ENCODE measurements around the gene BRD2. TPM values are rescaled to one million over a fixed set of nuclear protein-coding genes. Genes with fewer than 3 reads are reported as not detected.

BRD2 gene
- polyA plus RNA-seq, 2 of the 4 experiments (the other 2 are of a cell fraction), result 92.5 to 153 TPM

DNA sequence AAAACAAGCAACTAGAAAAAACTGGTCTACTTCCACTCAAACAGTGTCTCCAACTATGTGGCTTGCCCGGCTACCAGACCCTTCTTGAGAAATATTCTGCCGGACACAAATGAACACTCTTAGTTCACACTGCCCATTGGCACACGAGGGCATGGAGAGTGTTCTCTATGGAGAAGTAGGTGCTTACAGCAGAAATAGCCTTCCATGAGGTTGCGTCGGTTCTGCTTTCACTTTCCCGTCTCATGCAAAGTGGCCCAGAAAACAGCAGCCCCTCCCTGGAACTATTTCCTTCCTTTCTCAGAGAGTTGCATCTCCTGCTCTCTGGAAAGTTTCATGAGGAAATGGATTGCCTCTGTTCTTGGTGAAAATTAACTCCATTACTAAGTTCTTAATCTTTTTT, 50.5 kb downstream of the BRD2 start:
- no peak for ATAC-seq
- no peak overlapping the region for H3K4me3 ChIP-seq
- ChIA-PET CTCF (interaction anchor here (1.6 to 1.8 kb wide), 2 partner anchors 35 to 143 kb away, joined by 3 to 4 read pairs; no protein-coding TSS in a partner anchor), POLR2A (no interaction called here)
- no peak overlapping the region for H3K4me2 ChIP-seq
- no peaks in the 10 kb centered on the region for H3K4me1 ChIP-seq
- H3K27ac ChIP-seq, result no peak overlapping the region
- TF ChIP-seq CEBPB (IDR thresholded peaks at IDR 0.05), result no peak
- TF ChIP-seq EP300 (IDR thresholded peaks at IDR 0.05), result no peak
- TF ChIP-seq, protein P1, sequence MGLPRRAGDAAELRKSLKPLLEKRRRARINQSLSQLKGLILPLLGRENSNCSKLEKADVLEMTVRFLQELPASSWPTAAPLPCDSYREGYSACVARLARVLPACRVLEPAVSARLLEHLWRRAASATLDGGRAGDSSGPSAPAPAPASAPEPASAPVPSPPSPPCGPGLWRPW (IDR thresholded peaks at IDR 0.05), result no peak
- TF ChIP-seq E2F6 (IDR thresholded peaks at IDR 0.05; ENCODE audit: borderline replicate concordance, low read depth), result no peak
- no peak for TF ChIP-seq FOSB (CRISPR knock-in tag; IDR thresholded peaks at IDR 0.05)
- no peak for TF ChIP-seq ZC3H11A (IDR thresholded peaks at IDR 0.05)
- TF ChIP-seq NR3C1 (IDR thresholded peaks at IDR 0.05), result no peak
- TF ChIP-seq NPAS2 (CRISPR knock-in tag; IDR thresholded peaks at IDR 0.05; ENCODE audit: borderline replicate concordance), result no peak
- TF ChIP-seq ZSCAN20 (CRISPR knock-in tag; IDR thresholded peaks at IDR 0.05), result no peak
- TF ChIP-seq KDM5A (IDR thresholded peaks at IDR 0.05), result no peak
- TF ChIP-seq HDAC2 (IDR thresholded peaks at IDR 0.05), result no peak
- no peak for TF ChIP-seq JUNB (IDR thresholded peaks at IDR 0.05)
- TF ChIP-seq BCL3 (IDR thresholded peaks at IDR 0.05), result no peak
- TF ChIP-seq ESRRA (IDR thresholded peaks at IDR 0.05; ENCODE audit: borderline replicate concordance, low read length), result no peak
- H3K9me3 ChIP-seq, result no peaks in the 10 kb centered on the region
- FAIRE-seq, result no peak
- WGBS (ENCODE audit: missing lambda C conversion rate), result 41% methylated on average over 6 of the region's 6 CpGs
- DNase-seq (ENCODE audit: low read depth in 1 of 2, low spot score in 1 of 2), result no peak

GRCh38 chr6:33019372-33019771, 51.0 kb downstream of the BRD2 start:
- TF ChIP-seq BCL3 (IDR thresholded peaks at IDR 0.05) (no peak), HOXB5 (CRISPR knock-in tag; IDR thresholded peaks at IDR 0.05) (no peak), HEYL (CRISPR knock-in tag; IDR thresholded peaks at IDR 0.05) (no peak), CHD4 (IDR thresholded peaks at IDR 0.05; ENCODE audit: borderline replicate concordance) (no peak), EHMT2 (IDR thresholded peaks at IDR 0.05; ENCODE audit: low read depth) (no peak)
- no peaks in the 10 kb centered on the region for H3K9me3 ChIP-seq
- no peaks in the 10 kb centered on the region for H3K4me1 ChIP-seq
- ChIA-PET CTCF (interaction anchor here (1.0 to 1.8 kb wide), 3 partner anchors 35 to 229 kb away, joined by 3 to 7 read pairs (median 4); no protein-coding TSS in a partner anchor), POLR2A (no interaction called here)
- H3K4me3 ChIP-seq, result no peak overlapping the region
- H3K27ac ChIP-seq, result no peak overlapping the region
- no peak for FAIRE-seq
- H3K4me2 ChIP-seq, result no peak overlapping the region
- no peak for DNase-seq (ENCODE audit: low read depth in 1 of 2, low spot score in 1 of 2)
- no peak for ATAC-seq

DNA sequence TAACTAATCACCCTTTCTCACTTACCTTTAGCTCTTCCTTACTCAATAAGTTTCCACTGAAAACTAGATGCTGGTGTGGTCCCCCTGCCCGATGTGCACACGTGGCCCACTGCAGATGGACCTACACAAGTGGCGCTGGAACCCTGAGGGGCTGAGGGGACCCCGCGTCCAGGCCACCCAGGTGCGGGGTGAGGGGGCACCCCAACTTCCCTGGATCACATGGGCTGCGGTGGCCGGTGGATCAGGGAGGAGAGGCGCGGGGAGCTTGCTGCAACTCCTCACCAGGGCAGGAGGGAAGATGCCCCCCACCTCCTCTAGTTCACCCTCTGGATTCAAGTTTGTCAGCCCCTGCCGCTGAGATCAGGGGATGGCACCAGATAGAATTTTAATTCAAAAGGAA, 53.5 kb downstream of the BRD2 start:
- ATAC-seq, result no peak
- 63% methylated on average over 11 of the region's 11 CpGs for WGBS (ENCODE audit: missing lambda C conversion rate)
- Histone ChIP-seq H3K4me3 (no peak overlapping the region), H3K27ac (no peak overlapping the region), H3K4me1 (no peaks in the 10 kb centered on the region), H3K9me3 (no peaks in the 10 kb centered on the region), H3K4me2 (no peak overlapping the region)
- ChIA-PET CTCF (interaction anchor here (0.6 to 1.9 kb wide), 3 partner anchors 126 to 226 kb away, joined by 3 to 8 read pairs (median 4); no protein-coding TSS in a partner anchor), POLR2A (no interaction called here)
- no peak for FAIRE-seq
- no peak for DNase-seq (ENCODE audit: low read depth in 1 of 2, low spot score in 1 of 2)
- TF ChIP-seq MYC (IDR thresholded peaks at IDR 0.05; ENCODE audit: borderline replicate concordance, low read length) (no peak), PHF8 (IDR thresholded peaks at IDR 0.05; ENCODE audit: borderline replicate concordance, low read depth) (no peak), RNF2 (IDR thresholded peaks at IDR 0.05; ENCODE audit: borderline replicate concordance, low read depth) (no peak), MAZ (IDR thresholded peaks at IDR 0.05; ENCODE audit: borderline replicate concordance, low read depth, low read length) (no peak), KDM1A (IDR thresholded peaks at IDR 0.05; ENCODE audit: low read depth) (no peak), JUNB (IDR thresholded peaks at IDR 0.05) (no peak), TFCP2L1 (CRISPR knock-in tag; IDR thresholded peaks at IDR 0.05) (no peak), EP300 (IDR thresholded peaks at IDR 0.05) (no peak), FOSB (CRISPR knock-in tag; IDR thresholded peaks at IDR 0.05) (no peak), RARB (CRISPR knock-in tag; IDR thresholded peaks at IDR 0.05) (no peak)
- TF ChIP-seq, protein P2, sequence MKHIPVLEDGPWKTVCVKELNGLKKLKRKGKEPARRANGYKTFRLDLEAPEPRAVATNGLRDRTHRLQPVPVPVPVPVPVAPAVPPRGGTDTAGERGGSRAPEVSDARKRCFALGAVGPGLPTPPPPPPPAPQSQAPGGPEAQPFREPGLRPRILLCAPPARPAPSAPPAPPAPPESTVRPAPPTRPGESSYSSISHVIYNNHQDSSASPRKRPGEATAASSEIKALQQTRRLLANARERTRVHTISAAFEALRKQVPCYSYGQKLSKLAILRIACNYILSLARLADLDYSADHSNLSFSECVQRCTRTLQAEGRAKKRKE (CRISPR knock-in tag; IDR thresholded peaks at IDR 0.05; ENCODE audit: low read depth), result no peak
- TF ChIP-seq, protein P3, sequence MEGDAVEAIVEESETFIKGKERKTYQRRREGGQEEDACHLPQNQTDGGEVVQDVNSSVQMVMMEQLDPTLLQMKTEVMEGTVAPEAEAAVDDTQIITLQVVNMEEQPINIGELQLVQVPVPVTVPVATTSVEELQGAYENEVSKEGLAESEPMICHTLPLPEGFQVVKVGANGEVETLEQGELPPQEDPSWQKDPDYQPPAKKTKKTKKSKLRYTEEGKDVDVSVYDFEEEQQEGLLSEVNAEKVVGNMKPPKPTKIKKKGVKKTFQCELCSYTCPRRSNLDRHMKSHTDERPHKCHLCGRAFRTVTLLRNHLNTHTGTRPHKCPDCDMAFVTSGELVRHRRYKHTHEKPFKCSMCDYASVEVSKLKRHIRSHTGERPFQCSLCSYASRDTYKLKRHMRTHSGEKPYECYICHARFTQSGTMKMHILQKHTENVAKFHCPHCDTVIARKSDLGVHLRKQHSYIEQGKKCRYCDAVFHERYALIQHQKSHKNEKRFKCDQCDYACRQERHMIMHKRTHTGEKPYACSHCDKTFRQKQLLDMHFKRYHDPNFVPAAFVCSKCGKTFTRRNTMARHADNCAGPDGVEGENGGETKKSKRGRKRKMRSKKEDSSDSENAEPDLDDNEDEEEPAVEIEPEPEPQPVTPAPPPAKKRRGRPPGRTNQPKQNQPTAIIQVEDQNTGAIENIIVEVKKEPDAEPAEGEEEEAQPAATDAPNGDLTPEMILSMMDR (IDR thresholded peaks at IDR 0.05), result no peak
